Stimulated activated naive CD8-positive, alpha-beta T cell treated with anti-CD3 and anti-CD28 coated beads, Interleukin-15, amount 100 ng/mL, for 72 hours (primary cell): ENCODE measurements around the gene TMEM183A.
A peak's percentile ranks its signal among the peaks of the same experiment; 100 is the strongest.

ENCODE experiments used
- ATAC-seq: fragments of 150-1000 bp; cut with Tn5 transposase; 2 replicates; pipeline ENCODE4 v1.10.0; 2021; ENCODE audit warnings: mild to moderate bottlenecking, moderate library complexity
- DNase-seq, 2 donors: peaks; one replicate each; pipeline ENCODE4 v3.0.0; 2021 to 2022
- H3K27ac Mint-ChIP-seq, 2 donors: one replicate each; pipeline ENCODE4 v1.8.0; 2022; ENCODE audit warnings: mild to moderate bottlenecking in 2 of 2, mixed read lengths in 2 of 2, moderate library complexity in 2 of 2
- H3K27me3 Mint-ChIP-seq: one replicate; pipeline ENCODE4 v1.8.0; 2022; ENCODE audit warnings: mixed read lengths
- H3K4me1 Mint-ChIP-seq: one replicate; pipeline ENCODE4 v1.8.0; 2022; ENCODE audit warnings: mild to moderate bottlenecking, mixed read lengths
- H3K4me3 Mint-ChIP-seq, 2 donors: one replicate each; pipeline ENCODE4 v1.8.0; 2022; ENCODE audit warnings: mild to moderate bottlenecking in 2 of 2, mixed read lengths in 2 of 2, moderate library complexity in 1 of 2
- H3K9me3 Mint-ChIP-seq, 2 donors: one replicate each; pipeline ENCODE4 v1.8.0; 2022; ENCODE audit warnings: mixed read lengths in 2 of 2

The TMEM183A gene, protein sequence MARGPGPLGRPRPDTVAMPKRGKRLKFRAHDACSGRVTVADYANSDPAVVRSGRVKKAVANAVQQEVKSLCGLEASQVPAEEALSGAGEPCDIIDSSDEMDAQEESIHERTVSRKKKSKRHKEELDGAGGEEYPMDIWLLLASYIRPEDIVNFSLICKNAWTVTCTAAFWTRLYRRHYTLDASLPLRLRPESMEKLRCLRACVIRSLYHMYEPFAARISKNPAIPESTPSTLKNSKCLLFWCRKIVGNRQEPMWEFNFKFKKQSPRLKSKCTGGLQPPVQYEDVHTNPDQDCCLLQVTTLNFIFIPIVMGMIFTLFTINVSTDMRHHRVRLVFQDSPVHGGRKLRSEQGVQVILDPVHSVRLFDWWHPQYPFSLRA

DNA sequence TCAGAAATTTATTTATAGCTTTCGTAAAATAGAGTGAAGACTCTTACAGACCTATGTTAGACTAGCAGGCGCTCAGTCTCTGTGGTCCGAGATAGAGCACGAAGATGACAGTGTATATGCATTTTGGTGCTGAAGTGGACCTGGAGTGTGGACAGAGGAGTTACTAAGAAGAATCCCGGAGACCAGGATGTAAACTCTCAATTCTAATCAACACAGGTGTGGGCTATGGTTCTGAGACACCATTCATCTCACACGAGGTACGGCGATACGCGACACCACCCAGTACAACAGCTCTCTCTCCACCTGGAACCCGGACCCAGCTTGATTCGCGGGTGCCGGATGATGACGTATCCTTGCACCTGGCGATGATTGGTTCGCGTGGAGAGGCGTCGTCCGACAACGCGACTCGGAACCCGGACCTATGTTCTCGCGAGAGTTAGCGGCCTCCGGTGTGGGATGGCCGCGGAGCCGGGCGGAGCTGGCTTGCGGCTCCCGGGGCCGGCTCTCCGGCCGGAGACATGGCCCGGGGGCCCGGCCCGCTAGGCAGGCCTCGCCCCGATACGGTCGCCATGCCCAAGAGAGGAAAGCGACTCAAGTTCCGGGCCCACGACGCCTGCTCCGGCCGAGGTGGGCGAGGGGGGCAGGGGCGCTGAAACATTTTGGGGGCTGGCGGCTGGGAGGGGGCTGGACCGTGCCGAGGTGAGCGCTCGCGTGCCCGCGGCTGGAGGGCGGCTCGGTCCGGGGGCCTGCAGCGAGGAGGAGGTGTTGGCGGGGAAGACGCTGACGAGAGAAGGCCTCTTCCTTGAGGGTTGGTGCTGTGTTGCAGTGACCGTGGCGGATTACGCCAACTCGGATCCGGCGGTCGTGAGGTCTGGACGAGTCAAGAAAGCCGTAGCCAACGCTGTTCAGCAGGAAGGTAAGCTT, at the start of gene TMEM183A:
TSS of gene TMEM183A (plus strand) at position 427 of the 924 bp plus-strand sequence. CDS start at position 519, 92 bp downstream.
- peak within 1 kb of the TSS; percentile 96 to 97 for H3K27ac Mint-ChIP-seq
- peaks cover 33% of the 10 kb centered on the region for H3K4me1 Mint-ChIP-seq
- H3K4me3 Mint-ChIP-seq, result peak within 1 kb of the TSS; percentile 85 to 100
- DNase-seq (peak; percentile 91 to 96), ATAC-seq (peak; percentile 96)
- H3K9me3 Mint-ChIP-seq, result no peaks in the 10 kb centered on the region
- no peaks in the 10 kb centered on the region for H3K27me3 Mint-ChIP-seq

DNA sequence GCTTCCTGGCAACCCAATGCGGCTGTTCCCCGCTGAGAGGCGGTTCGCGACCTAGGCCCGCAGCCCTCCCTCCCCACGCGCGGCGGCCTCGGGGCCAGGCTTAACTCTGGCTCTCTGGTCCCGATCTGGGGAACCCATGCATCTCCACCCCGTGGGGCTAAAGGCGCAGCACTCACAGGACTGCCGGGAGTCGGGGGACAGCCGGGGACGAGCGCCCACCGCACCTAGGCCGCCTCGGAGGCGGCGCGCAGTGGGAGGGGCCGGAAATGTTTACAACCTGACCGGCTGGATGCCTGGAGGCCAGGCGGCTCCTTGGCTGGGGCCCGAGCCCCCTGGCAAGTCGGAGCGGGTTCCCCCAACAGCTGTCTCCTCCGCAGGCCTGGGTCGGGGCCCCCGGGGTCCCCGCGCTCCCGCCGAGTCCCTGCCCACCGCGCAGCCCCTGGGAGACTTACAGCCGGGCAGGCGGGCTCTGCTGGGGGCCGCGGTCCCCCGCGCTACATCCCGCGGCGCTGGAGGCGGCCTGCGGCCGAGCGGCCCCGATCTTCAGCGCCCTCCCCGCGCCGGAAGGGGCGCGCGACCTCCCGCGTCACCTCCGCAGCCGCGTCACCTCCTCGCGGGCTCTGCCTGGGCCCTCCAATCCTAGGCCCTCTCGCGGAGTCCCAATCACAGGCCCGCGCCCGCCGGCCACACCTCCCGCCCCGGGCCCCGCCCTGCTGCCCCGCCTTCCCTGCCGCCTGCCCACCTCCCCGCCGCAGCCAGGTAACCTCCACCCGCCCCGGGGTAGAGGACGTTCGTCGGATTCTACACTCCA, 49.2 kb upstream of the TMEM183A start, which contains the start of gene ADIPOR1:
TSS of gene ADIPOR1 (minus strand) at position 580 of the 811 bp plus-strand sequence. CDS start 7,242 bp downstream, outside the sequence.
- Mint-ChIP-seq H3K4me3 (peak within 1 kb of the TSS; percentile 88), H3K27ac (peak within 1 kb of the TSS; percentile 80 to 87), H3K4me1 (peaks cover 40% of the 10 kb centered on the region), H3K27me3 (no peaks in the 10 kb centered on the region), H3K9me3 (no peaks in the 10 kb centered on the region)
- DNase-seq, result peak; percentile 90 to 92
- peak; percentile 99 for ATAC-seq

DNA sequence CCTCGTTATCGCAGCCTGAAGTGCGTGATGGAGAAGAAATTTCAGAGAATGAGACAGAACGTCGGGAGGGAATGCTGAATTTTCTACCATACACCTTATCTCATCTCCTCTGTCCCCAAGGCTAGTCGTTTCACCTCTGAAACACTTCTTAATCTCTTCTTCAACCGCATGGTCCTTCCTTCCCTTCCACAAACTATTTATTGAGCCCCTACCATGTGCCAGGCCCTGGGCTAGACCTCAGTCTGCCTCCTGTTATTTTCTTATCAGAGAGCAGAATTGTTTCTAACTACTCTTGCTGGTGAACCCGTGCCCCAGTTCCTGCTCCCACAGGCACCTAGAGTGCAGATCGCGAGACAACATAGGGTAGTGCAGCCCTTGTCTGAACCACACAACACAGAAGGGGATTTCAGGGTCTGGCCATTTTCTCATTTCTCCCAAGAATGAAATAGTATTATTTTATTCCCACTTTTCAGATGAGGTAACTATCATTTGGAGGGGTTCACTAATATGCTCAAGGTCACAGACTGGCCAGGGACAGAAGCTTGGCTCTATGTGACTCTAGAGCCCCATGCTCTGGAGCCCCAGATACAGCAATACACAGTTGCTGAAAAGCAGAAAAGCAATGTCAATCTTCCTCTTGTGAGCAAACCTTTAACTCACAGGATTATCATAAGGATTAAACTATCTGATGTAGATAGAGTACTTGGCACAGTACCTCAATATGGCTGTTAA, 48.5 kb upstream of the TMEM183A start:
- no peaks in the 10 kb centered on the region for H3K9me3 Mint-ChIP-seq
- no peaks in the 10 kb centered on the region for H3K27me3 Mint-ChIP-seq
- peaks cover 35% of the 10 kb centered on the region for H3K4me1 Mint-ChIP-seq
- peak overlapping the region; percentile 88 for H3K4me3 Mint-ChIP-seq
- H3K27ac Mint-ChIP-seq, result peak overlapping the region in 1 of 2 donors; percentile 68
- ATAC-seq (peak; percentile 37), DNase-seq (peak in 1 of 2 donors; percentile 23)

DNA sequence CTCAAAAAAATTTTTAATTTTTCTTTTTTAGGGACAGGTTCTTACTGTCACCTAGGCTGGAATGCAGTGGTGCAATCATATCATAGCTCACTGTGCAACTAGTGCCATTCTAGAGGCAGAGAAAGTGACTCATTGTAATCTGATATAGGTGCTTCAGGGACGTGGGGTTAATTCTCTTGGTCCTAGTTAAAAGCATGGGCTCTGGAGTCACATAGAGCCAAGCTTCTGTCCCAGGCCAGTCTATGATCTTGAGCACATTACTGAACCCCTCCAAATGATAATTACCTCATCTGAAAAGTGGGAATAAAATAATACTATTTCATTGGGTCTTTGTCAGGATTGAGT, 47.9 kb upstream of the TMEM183A start:
- peaks cover 31% of the 10 kb centered on the region for H3K4me1 Mint-ChIP-seq
- no peak for ATAC-seq
- no peak overlapping the region for H3K4me3 Mint-ChIP-seq
- H3K9me3 Mint-ChIP-seq, result no peaks in the 10 kb centered on the region
- no peak for DNase-seq
- H3K27me3 Mint-ChIP-seq, result no peaks in the 10 kb centered on the region
- H3K27ac Mint-ChIP-seq, result no peak overlapping the region

DNA sequence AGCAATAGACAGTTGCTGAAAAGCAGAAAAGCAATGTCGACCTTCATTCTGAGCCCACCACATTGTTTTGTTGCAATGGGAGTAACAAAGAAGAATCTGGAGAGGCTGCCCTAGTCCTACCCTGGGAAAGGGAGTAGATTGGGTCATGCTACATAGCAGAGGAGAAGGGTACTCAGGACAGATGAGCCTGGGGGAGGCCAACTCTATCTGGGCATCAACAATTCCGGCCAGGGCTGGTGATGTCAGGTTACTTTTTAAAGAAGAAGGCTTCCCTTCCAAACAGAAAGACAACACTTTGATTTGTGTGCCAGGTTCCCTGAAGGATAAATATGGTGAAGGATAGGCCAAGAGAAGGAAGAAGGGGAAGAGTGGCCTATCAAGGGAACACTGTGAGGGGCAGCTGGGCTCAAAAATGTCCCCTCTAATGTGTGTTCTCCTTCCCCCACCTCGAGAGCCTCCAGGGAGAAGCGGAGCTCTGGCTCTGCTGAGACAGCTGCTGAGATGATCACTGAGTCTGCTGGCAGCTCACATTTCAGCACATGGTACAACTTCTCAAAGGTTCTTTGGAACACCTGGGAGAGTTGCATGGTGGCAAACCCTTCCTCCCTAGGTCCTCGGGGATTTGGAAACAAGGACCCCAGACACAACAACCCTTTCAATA, 45.8 kb upstream of the TMEM183A start:
- no peak overlapping the region for H3K27ac Mint-ChIP-seq
- H3K4me1 Mint-ChIP-seq, result peaks cover 37% of the 10 kb centered on the region
- H3K9me3 Mint-ChIP-seq, result no peaks in the 10 kb centered on the region
- H3K4me3 Mint-ChIP-seq, result no peak overlapping the region
- no peak for DNase-seq
- ATAC-seq, result no peak
- H3K27me3 Mint-ChIP-seq, result no peaks in the 10 kb centered on the region

DNA sequence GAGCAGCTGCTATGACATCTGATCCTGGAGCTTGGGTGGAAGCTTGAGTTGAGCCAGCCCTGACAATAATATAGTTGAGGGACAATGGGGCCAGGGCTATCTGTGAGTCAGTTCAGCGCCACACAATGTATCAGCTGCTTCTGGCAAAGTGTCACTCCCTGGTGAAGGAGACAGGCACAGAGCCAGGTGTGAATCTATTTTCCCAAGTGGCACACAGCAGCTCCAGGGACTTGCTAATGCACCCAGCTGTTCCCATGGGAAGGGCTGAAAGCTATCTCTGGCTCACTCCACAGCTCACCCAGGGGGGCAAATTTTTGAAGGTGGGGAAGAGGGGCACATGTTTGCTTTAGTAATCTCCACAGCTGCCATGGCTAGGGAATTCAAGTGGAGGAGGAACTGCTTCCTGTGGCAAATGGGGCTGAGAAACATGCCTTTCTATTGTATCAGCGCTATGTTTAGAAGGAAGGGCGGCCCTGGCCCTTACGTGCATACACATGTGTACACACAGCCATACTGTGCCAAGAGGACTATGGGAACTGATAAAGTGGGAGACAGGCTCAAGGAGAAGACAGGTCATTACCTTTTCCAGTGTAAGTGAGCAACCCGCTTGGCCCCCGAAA, 42.3 kb upstream of the TMEM183A start:
- Mint-ChIP-seq H3K4me3 (no peak overlapping the region), H3K27me3 (no peaks in the 10 kb centered on the region), H3K27ac (no peak overlapping the region), H3K9me3 (no peaks in the 10 kb centered on the region), H3K4me1 (peaks cover 39% of the 10 kb centered on the region)
- DNase-seq (no peak), ATAC-seq (no peak)

DNA sequence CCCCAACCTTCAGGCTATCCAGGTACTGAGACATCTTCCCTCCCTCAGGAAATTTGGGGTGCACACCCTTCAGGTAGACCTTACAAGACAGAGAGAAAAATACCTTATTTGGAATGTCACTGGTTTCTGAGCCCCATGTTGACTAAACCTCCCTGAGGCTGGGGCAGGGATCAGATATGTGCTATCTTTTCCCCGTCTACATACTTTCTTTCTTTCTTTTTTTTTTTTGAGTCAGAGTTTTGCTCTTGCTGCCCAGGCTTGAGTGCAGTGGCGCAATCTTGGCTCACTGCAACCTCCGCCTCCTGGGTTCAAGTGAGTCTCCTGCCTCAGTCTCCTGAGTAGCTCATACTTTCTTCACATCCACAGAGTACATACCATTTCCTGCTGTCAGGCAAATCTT, 41.8 kb upstream of the TMEM183A start:
- ATAC-seq (no peak), DNase-seq (no peak)
- Mint-ChIP-seq H3K27me3 (no peaks in the 10 kb centered on the region), H3K27ac (no peak overlapping the region), H3K9me3 (no peaks in the 10 kb centered on the region), H3K4me3 (no peak overlapping the region), H3K4me1 (peaks cover 39% of the 10 kb centered on the region)

DNA sequence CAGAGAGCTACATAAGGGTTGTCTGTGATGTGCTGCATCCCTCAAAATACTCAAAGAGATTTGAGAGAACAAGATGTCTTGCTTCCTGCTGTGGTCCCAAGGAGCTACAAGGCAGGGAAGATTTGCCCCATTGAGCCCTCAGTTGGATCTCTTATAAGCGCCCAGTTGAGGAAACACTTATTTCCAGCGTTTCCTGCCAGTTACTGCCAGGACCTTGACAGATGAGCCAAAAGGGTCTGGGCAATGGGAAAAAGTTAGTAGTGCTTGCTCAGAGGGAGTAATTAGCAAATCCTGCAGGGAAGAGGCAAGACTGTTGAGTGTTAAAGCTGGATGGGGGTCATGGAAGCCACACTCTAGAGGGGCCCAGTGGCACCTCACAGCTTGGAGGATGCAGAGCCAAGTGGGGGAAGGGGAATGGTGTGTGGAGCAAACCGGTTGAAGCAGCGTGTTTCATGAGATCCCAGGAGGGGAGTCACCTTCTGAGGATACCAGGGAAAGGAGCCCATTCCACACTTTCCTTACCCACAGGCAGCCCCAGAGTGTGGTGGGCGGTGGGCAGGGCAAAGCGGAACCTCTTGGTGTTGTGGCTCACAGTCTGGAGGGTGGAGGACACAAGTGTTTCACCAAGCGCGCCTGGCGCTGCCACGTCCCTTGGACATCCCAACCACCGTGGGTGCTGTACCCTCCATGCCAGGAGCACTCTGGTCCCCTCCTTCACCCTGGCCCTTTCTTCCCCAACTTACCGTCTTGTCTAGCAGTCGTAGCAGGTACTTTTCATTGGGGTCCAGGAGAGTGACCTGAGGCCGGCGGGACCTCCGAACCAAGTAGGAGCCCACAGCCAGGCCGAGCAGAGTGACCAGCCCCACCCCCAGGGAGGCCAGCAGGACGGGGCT, 40.9 kb upstream of the TMEM183A start:
- ATAC-seq, result no peak
- DNase-seq, result peak in 1 of 2 donors; percentile 12
- Mint-ChIP-seq H3K9me3 (no peaks in the 10 kb centered on the region), H3K27me3 (no peaks in the 10 kb centered on the region), H3K4me3 (peak overlapping the region; percentile 84 to 85), H3K4me1 (peaks cover 39% of the 10 kb centered on the region), H3K27ac (peak overlapping the region; percentile 9 to 61)

DNA sequence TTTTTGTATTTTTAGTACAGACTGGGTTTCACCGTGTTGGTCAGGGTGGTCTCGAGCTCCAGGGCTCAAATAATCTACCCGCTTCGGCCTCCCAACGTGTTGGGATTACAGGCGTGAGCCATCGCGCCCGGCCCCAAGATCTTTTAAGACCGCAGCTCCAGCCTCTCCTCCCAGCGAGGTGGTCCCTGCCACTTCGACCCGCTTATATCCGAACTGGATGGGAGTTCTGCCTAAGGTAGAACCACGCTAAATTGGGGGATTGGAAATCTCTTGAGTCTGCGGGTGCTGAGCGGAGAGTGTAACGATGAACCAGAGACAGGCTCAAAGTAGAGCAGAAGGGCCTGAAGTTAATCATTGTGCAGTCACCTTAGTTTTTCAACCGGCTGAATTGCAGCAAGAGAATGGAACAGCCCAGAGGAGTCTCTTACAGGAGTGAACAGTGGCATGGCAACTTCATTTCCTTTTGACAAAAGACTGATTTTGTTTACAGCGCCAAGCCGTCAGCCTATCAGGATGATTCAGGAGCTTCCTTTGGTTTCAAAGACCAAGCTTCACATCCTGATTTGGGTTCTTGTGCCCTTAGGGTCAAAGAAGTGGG, 39.4 kb upstream of the TMEM183A start:
- Mint-ChIP-seq H3K27ac (peak overlapping the region; percentile 77 to 92), H3K9me3 (no peaks in the 10 kb centered on the region), H3K27me3 (no peaks in the 10 kb centered on the region), H3K4me3 (peak overlapping the region; percentile 86 to 89), H3K4me1 (peaks cover 39% of the 10 kb centered on the region)
- DNase-seq (peak; percentile 10 to 16), ATAC-seq (peak; percentile 6)

DNA sequence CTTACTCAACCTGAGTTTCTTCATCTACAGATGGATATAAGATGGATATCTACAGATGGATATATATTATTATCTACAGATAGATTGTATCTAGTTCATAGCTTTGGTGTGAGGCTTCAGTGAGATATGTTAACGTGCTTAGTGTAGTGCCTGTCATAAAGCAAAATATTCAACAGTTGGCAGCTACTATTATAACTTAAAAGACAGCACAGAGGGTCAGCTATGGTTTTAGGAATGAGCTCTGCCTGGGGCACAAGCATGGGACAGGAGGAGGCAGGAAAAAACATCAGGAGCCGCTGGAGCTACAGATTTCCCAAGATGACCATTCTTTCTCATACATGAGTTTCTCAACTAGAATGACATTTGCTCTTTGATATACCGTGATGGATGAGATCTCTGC, 38.8 kb upstream of the TMEM183A start:
- Mint-ChIP-seq H3K27ac (no peak overlapping the region), H3K27me3 (no peaks in the 10 kb centered on the region), H3K9me3 (no peaks in the 10 kb centered on the region), H3K4me1 (peaks cover 39% of the 10 kb centered on the region), H3K4me3 (peak overlapping the region; percentile 86 to 89)
- ATAC-seq (no peak), DNase-seq (no peak)

DNA sequence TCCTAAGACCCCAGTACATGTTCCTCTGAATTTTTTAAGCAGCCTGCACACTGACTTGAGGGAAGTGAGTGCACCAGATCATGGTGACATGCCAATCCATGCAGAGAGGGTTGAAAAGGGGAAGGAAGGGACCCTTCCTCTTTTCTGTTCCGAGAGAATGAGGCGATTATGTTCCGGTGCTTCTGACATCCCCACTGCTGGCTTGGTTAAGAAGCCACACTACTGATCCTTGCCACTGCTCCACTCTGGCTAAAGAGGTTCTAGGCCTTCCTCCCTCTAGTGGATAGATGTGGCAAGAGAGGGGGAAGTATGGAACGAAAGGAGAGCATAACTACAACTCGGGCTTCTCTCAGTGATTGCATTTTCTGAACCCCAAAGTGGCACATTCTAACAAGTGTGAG, 38.3 kb upstream of the TMEM183A start:
- DNase-seq (peak; percentile 46 to 58), ATAC-seq (peak; percentile 79)
- Mint-ChIP-seq H3K27me3 (no peaks in the 10 kb centered on the region), H3K4me1 (peaks cover 39% of the 10 kb centered on the region), H3K9me3 (no peaks in the 10 kb centered on the region), H3K4me3 (no peak overlapping the region), H3K27ac (peak overlapping the region in 1 of 2 donors; percentile 95)

DNA sequence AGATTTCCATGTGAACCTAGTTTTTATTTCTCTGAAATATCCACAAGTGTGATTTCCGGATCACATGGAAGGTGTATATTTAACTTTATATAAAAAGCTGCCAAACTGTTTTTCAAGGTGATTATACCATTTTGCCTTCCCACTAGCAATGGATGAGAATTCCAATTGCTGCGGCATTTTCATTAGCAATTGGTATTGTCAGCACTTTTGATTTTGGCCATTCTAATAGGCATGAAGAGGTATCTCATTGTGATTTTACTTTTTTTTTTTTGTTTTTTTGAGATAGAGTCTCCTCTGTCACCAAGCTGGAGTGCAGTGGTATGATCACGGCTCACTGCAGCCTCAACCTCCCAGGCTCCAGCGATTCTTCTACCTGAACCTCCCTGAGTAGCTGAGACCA, 35.1 kb upstream of the TMEM183A start:
- Mint-ChIP-seq H3K27ac (no peak overlapping the region), H3K27me3 (peaks cover 8% of the 10 kb centered on the region), H3K4me1 (peaks cover 14% of the 10 kb centered on the region), H3K4me3 (no peak overlapping the region), H3K9me3 (no peaks in the 10 kb centered on the region)
- ATAC-seq (no peak), DNase-seq (no peak)

DNA sequence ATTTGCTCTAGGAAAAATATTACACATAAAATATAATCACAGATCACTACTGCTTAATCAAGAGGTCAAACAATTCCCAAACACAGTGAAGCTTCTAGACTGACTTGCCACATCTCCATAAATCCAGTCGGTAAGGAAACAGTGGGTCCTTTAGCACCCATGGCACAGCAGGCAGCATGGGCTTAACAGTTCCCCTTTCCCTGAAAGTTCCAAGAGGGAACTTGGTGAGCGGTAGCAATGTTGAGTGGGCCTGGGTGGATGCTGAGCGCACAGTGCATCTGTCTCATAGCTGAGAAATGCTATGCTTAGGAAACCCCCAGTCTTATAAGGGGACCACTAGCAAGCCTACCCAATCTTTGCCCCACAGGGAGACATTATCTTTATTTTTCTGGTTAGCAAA, 32.3 kb upstream of the TMEM183A start:
- Mint-ChIP-seq H3K4me3 (no peak overlapping the region), H3K27ac (no peak overlapping the region), H3K27me3 (peaks cover 21% of the 10 kb centered on the region), H3K9me3 (no peaks in the 10 kb centered on the region), H3K4me1 (no peaks in the 10 kb centered on the region)
- no peak for ATAC-seq
- no peak for DNase-seq
